ENCODE measurements around the gene BCAS4.

Gene BCAS4

GRCh38 chr20:50858525-50858924 is 63.7 kb downstream of the BCAS4 start:
- no peak for DNase-seq

GRCh38 chr20:50859161-50859560 is 64.3 kb downstream of the BCAS4 start:
- no peak for DNase-seq

GRCh38 chr20:50861012-50861411 is 66.2 kb downstream of the BCAS4 start:
- no peak for DNase-seq

- no peak for DNase-seq
These were observed 67.7 kb downstream of the BCAS4 start for GRCh38 chr20:50862546-50862945.

GRCh38 chr20:50865114-50865513 is 70.3 kb downstream of the BCAS4 start:
- DNase-seq = no peak

- DNase-seq = no peak
These were observed 70.7 kb downstream of the BCAS4 start for GRCh38 chr20:50865591-50865990.

GRCh38 chr20:50866036-50866685 is 71.3 kb downstream of the BCAS4 start:
- no peak for DNase-seq

- no peak for DNase-seq
These were observed 72.0 kb downstream of the BCAS4 start for GRCh38 chr20:50866831-50867230.

- no peak for DNase-seq
These were observed 72.9 kb downstream of the BCAS4 start for GRCh38 chr20:50867805-50868204.

- no peak for DNase-seq
These were observed 73.9 kb downstream of the BCAS4 start for GRCh38 chr20:50868509-50869495.

GRCh38 chr20:50870561-50871161 is 75.8 kb downstream of the BCAS4 start:
- DNase-seq = no peak

- DNase-seq = peak; percentile 35
These were observed 77.9 kb downstream of the BCAS4 start for GRCh38 chr20:50872560-50873425.

GRCh38 chr20:50873585-50873984 is 78.7 kb downstream of the BCAS4 start:
- DNase-seq = no peak

GRCh38 chr20:50874111-50874757 is 79.4 kb downstream of the BCAS4 start:
- DNase-seq = no peak

- no peak for DNase-seq
These were observed 80.2 kb downstream of the BCAS4 start for GRCh38 chr20:50874758-50875665.

GRCh38 chr20:50876063-50876685 is 81.3 kb downstream of the BCAS4 start:
- DNase-seq = no peak

GRCh38 chr20:50876816-50877215 is 82.0 kb downstream of the BCAS4 start:
- DNase-seq = no peak

GRCh38 chr20:50877232-50877743 is 82.4 kb downstream of the BCAS4 start:
- DNase-seq = no peak

- no peak for DNase-seq
These were observed 85.0 kb downstream of the BCAS4 start for GRCh38 chr20:50879649-50880550.
